Astrocyte of the spinal cord (primary cell): ENCODE results near the gene NLRP6.
A peak's percentile ranks its signal among the peaks of the same experiment; 100 is the strongest.

Experiments
- DNase-seq: peaks from one replicate; pipeline ENCODE4 v3.0.0; 2011; ENCODE audit warnings: low read depth, low spot score
- H3K4me3 ChIP-seq: 2 replicates; pipeline ENCODE4 v1.5.1; 2011; ENCODE audit warnings: low read depth, mild to moderate bottlenecking, low read length, moderate library complexity
- CTCF ChIP-seq: IDR thresholded peaks from 2 replicates; pipeline ENCODE4 v1.5.1; 2012; ENCODE audit warnings: low read depth, mild to moderate bottlenecking, low read length, inconsistent platforms
- in situ Hi-C: cut with HindIII; loops from 2 replicates; pipeline ENCODE4 v1.10.0; 2017; ENCODE audit warnings: low sequenced_read_pairs

NLRP6 gene

GRCh38 chr11:272931-273198 is 5.3 kb upstream of the NLRP6 start:
- in situ Hi-C loops: no loop called here
- H3K4me3 ChIP-seq: no peak overlapping the region
- DNase-seq: no peak
- no peak for TF ChIP-seq CTCF

DNA sequence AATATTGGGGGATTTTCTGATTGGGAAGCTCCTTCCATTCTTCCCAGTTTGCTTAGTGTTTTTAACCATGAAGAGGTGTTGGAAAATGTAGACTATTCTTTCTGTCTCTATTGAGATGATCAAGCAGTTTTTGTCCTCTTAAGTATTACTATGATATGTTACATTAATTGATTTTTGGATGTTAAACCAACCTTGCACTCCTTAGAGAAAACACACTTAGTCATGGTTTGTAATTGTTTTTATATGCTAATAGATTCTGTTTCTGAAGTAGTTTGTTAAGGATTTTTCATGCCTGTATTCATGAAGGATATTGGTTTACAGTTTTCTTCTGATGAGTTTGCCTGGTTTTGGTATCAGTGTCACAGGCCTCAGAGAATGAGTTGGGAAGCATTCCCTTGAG is 2.0 kb upstream of the NLRP6 start:
- no peak for TF ChIP-seq CTCF
- no peak overlapping the region for H3K4me3 ChIP-seq
- in situ Hi-C loops: no loop called here
- DNase-seq: no peak

DNA sequence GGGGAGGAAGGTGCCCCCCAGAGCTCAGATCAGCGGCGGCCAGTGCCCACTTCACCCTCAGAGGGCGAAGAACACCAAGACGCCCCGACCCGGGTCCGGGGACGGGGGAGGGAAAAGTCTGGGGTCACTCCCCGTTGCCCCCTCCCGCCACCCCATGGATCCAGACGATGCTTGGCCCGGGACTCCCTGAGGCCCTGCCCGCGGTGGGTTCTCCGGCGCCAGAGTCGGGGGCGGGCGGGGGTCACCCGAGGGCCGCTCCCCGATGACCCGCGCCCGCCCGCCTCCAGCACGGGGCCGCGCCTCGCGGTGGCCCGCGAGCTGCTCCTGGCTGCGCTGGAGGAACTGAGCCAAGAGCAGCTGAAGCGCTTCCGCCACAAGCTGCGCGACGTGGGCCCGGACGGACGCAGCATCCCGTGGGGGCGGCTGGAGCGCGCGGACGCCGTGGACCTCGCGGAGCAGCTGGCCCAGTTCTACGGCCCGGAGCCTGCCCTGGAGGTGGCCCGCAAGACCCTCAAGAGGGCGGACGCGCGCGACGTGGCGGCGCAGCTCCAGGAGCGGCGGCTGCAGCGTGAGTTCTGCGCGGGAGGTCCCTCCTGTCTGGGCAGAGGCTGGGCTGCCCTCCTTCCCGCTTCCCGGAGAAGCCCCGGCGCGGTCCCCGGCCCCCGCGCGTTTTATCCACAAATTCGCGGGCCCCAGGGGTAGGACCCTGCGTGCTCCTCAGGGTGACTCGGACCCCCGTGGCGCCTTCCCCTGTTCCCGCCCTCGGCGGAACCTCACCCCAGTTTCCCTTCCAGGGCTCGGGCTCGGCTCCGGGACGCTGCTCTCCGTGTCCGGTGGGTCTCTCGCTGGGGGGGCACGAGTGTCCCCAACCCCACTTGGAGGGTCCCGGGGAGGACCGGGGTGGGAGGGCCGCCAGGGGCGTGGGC is 1.1 kb downstream of the NLRP6 start:
- no peak for DNase-seq
- no peak overlapping the region for H3K4me3 ChIP-seq
- in situ Hi-C loops: no loop called here
- no peak for TF ChIP-seq CTCF

DNA sequence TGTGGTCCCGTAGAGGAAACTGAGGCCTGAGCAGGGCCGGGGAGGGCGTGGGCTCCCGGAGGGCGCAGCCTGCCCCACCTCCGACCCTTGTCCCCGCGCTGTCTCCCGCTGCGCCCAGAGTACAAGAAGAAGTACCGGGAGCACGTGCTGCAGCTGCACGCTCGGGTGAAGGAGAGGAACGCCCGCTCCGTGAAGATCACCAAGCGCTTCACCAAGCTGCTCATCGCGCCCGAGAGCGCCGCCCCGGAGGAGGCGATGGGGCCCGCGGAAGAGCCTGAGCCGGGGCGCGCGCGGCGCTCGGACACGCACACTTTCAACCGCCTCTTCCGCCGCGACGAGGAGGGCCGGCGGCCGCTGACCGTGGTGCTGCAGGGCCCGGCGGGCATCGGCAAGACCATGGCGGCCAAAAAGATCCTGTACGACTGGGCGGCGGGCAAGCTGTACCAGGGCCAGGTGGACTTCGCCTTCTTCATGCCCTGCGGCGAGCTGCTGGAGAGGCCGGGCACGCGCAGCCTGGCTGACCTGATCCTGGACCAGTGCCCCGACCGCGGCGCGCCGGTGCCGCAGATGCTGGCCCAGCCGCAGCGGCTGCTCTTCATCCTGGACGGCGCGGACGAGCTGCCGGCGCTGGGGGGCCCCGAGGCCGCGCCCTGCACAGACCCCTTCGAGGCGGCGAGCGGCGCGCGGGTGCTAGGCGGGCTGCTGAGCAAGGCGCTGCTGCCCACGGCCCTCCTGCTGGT is 1.9 kb downstream of the NLRP6 start:
- in situ Hi-C loops: no loop called here
- no peak for TF ChIP-seq CTCF
- no peak overlapping the region for H3K4me3 ChIP-seq
- DNase-seq: peak; percentile 15

- DNase-seq: no peak
- no peak for TF ChIP-seq CTCF
- in situ Hi-C loops: no loop called here
- H3K4me3 ChIP-seq: no peak overlapping the region
Measured at GRCh38 chr11:280706-281485, 2.7 kb downstream of the NLRP6 start.

DNA sequence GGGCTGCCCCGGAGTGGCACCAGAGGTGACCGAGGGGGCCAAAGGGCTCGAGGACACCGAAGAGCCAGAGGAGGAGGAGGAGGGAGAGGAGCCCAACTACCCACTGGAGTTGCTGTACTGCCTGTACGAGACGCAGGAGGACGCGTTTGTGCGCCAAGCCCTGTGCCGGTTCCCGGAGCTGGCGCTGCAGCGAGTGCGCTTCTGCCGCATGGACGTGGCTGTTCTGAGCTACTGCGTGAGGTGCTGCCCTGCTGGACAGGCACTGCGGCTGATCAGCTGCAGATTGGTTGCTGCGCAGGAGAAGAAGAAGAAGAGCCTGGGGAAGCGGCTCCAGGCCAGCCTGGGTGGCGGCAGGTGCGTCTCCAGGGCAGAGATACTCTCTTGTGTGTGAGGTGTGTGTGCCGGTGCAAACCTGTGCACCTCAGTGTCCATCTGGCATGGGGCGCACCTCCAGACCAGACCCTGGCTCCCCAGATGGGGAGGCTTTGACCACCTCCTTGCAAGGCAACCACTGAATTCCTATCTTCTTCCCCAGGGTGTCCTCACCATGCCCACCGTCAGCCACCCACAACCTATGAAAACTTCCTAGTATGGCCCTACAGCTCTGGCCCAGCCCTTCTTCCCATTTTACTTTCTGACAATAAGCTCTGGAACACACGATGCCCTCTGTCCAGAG is 3.4 kb downstream of the NLRP6 start:
- no peak for TF ChIP-seq CTCF
- H3K4me3 ChIP-seq: no peak overlapping the region
- in situ Hi-C loops: no loop called here
- DNase-seq: no peak
